Pancreas (tissue), 10 donors: ENCODE measurements around the gene IFT172. TPM values are rescaled to one million over a fixed set of nuclear protein-coding genes. Genes with fewer than 3 reads are reported as not detected.

Experiments used
- ATAC-seq, 4 donors: fragments of 200-7000 bp; cut with Tn5 transposase; one replicate each; pipeline versions ENCODE4 v1.8.0 to v1.9.1; 2020; ENCODE audit warnings: mild to moderate bottlenecking in 4 of 4, moderate library complexity in 4 of 4
- DNase-seq, 6 donors: peaks; one replicate each; pipeline ENCODE4 v3.0.0-alpha.2; 2020
- FAIRE-seq: peaks from 2 replicates; lab custom pipeline; 2012; peaks lifted over from hg19 to GRCh38; lab: Jason Lieb, UNC
- H3K27ac ChIP-seq, 4 donors: fragments of 200-600 bp; sonication (generic); 1 replicate in 3 of 4; 2 replicates in 1 of 4; pipeline versions ENCODE4 v1.5.0 to v1.8.0; 2020
- H3K27me3 ChIP-seq, 4 donors: fragments of 200-600 bp; one replicate each; pipeline ENCODE4 v1.8.0; 2021
- H3K36me3 ChIP-seq, 3 donors: fragments of 200-600 bp; sonication (generic) in 1 of 3; one replicate each; pipeline versions ENCODE4 v1.5.0 to v1.8.0; 2020 to 2021
- H3K4me1 ChIP-seq, 3 donors: fragments of 200-600 bp; one replicate each; pipeline ENCODE4 v1.8.0; 2021
- H3K4me3 ChIP-seq, 4 donors: fragments of 200-600 bp; sonication (generic) in 2 of 4; one replicate each; pipeline versions ENCODE4 v1.5.0 to v1.8.0; 2020 to 2021
- H3K9me3 ChIP-seq, 4 donors: fragments of 200-600 bp; one replicate each; pipeline ENCODE4 v1.8.0; 2021
- CTCF ChIP-seq, 4 donors: fragments of 200-600 bp; sonication (generic) in 3 of 4; IDR thresholded peaks; one replicate each; pipeline versions ENCODE4 v1.5.0 to v1.8.0; 2021; ENCODE audit warnings: antibody characterized with exemption in 4 of 4
- WGBS, 2 donors: extraction: QIAGEN DNeasy Blood & Tissue Kit; methylation state at CpG; one replicate each; pipeline ENCODE4 v1.1.7; 2013; 5-methylcytosine and 5-hydroxymethylcytosine counted together
- intact Hi-C, 3 donors: fragments of 100-400 bp; cut with DNase I; formaldehyde crosslinking; loops; one replicate each; pipeline versions ENCODE4 v1.11.1 to v1.14.2; 2022
- polyA plus RNA-seq, 2 donors: library from polyadenylated mRNA; stranded (reverse); fragments of 200-250 nt; gene quantifications; one replicate each; pipeline ENCODE4 v1.2.3, GENCODE V29; 2013
- total RNA-seq, 6 donors: library from RNA; stranded (reverse); fragmentation: NEBNext Ultra II Directional in 4 of 6; extraction: Animal tissue kit (Norgen Biotek cat#: 25700) in 4 of 6; gene quantifications; one replicate each; pipeline versions ENCODE4 v1.2.1 to v1.2.4, GENCODE V29; 2021 to 2023
- donor health status: healthy with polysubstance abuse.
- donor health status: DM: no; HTN: no; CAD: no; lungs with moderate emphysema.
- donor health status: DM: no; HTN: no; CAD: no.
- donor health status: control.
- donor health status: control.
- donor health status: Bipolar disorder and iron deficiency.
- donor health status: DM: yes; HTN: yes; CAD: no.
- donor health status: DM: no; HTN: no; CAD: no.
- donor health status: DM: no; HTN: no; CAD: no.
- donor health status: DM: yes; HTN: yes; CAD: no.

The IFT172 gene
- total and polyA plus RNA-seq, 8 donors, result 10.1 to 56.2 (median 16.2) TPM

GRCh38 chr2:27398962-27399361, 90.6 kb downstream of the IFT172 start:
- no peak for DNase-seq
- Histone ChIP-seq H3K27ac (no peak overlapping the region), H3K4me3 (no peak overlapping the region), H3K36me3 (no peaks in the 10 kb centered on the region), H3K27me3 (no peaks in the 10 kb centered on the region), H3K9me3 (no peaks in the 10 kb centered on the region), H3K4me1 (no peaks in the 10 kb centered on the region)
- 89 to 94% methylated on average over 5 of the region's 5 CpGs for WGBS, 2 donors
- no peak for FAIRE-seq
- no peak for ATAC-seq
- intact Hi-C loops, result no loop called here
- TF ChIP-seq CTCF (IDR thresholded peaks at IDR 0.05), result no peak

Other genes starting within 250 kb of the IFT172 start
- gene SLC30A3, start 226.7 kb downstream of the IFT172 start, total RNA-seq, result under 1 TPM in 1 of 6 donors, not detected in 5; 0.12 TPM
- gene SLC30A3, start 226.7 kb downstream of the IFT172 start, polyA plus RNA-seq, result under 1 TPM in 1 of 2 donors, not detected in 1; 0.15 TPM
- under 1 TPM in 1 of 6 donors, not detected in 5; 0.06 TPM for gene DNAJC5G, start 214.3 kb downstream of the IFT172 start, total RNA-seq
- gene DNAJC5G, start 214.3 kb downstream of the IFT172 start, polyA plus RNA-seq, result under 1 TPM in 1 of 2 donors, not detected in 1; 0.34 TPM
- gene TRIM54, start 207.3 kb downstream of the IFT172 start, total RNA-seq, result 1 to 10 TPM in 1 of 6 donors, under 1 TPM in 5; 0.08 to 1.1 (median 0.33) TPM
- gene TRIM54, start 207.3 kb downstream of the IFT172 start, polyA plus RNA-seq, result under 1 TPM; 0.27 to 0.31 TPM
- gene UCN, start 181.3 kb downstream of the IFT172 start, total RNA-seq, result 1 to 10 TPM in 1 of 6 donors, under 1 TPM in 5; 0.51 to 1.0 (median 0.76) TPM
- 1 to 10 TPM; 2.7 to 4.6 TPM for gene UCN, start 181.3 kb downstream of the IFT172 start, polyA plus RNA-seq
- gene MPV17, start 166.6 kb downstream of the IFT172 start, total RNA-seq, result 10 to 100 TPM; 24.8 to 38.0 (median 32.0) TPM
- gene MPV17, start 166.6 kb downstream of the IFT172 start, polyA plus RNA-seq, result 10 to 100 TPM; 57.3 to 71.8 TPM
- gene GTF3C2, start 133.0 kb downstream of the IFT172 start, total RNA-seq, result 10 to 100 TPM; 21.2 to 30.7 (median 26.7) TPM
- gene GTF3C2, start 133.0 kb downstream of the IFT172 start, polyA plus RNA-seq, result 10 to 100 TPM; 33.1 to 34.3 TPM
- gene EIF2B4, start 119.4 kb downstream of the IFT172 start, total RNA-seq, result 10 to 100 TPM; 24.1 to 34.7 (median 31.3) TPM
- 10 to 100 TPM; 69.9 to 98.1 TPM for gene EIF2B4, start 119.4 kb downstream of the IFT172 start, polyA plus RNA-seq
- gene SNX17, start 119.1 kb downstream of the IFT172 start, total RNA-seq, result 10 to 100 TPM; 34.3 to 48.6 (median 39.5) TPM
- 10 to 100 TPM; 38.8 to 60.2 TPM for gene SNX17, start 119.1 kb downstream of the IFT172 start, polyA plus RNA-seq
- 10 to 100 TPM in 1 of 6 donors, 1 to 10 TPM in 5; 3.7 to 10.4 (median 7.6) TPM for gene ZNF513, start 109.0 kb downstream of the IFT172 start, total RNA-seq
- 10 to 100 TPM; 30.1 to 34.4 TPM for gene ZNF513, start 109.0 kb downstream of the IFT172 start, polyA plus RNA-seq
- gene PPM1G, start 80.2 kb downstream of the IFT172 start, total RNA-seq, result 10 to 100 TPM; 23.6 to 37.8 (median 28.7) TPM
- gene PPM1G, start 80.2 kb downstream of the IFT172 start, polyA plus RNA-seq, result 10 to 100 TPM; 28.6 to 31.8 TPM
- gene NRBP1, start 61.1 kb downstream of the IFT172 start, total RNA-seq, result 10 to 100 TPM; 33.5 to 49.5 (median 38.0) TPM
- 10 to 100 TPM; 32.5 to 60.7 TPM for gene NRBP1, start 61.1 kb downstream of the IFT172 start, polyA plus RNA-seq
- 10 to 100 TPM; 21.6 to 36.5 (median 26.6) TPM for gene KRTCAP3, start 47.4 kb downstream of the IFT172 start, total RNA-seq
- 10 to 100 TPM; 29.5 to 33.0 TPM for gene KRTCAP3, start 47.4 kb downstream of the IFT172 start, polyA plus RNA-seq
- 10 to 100 TPM in 1 of 6 donors, 1 to 10 TPM in 5; 3.1 to 12.7 (median 6.4) TPM for gene FNDC4, start 5.5 kb upstream of the IFT172 start, total RNA-seq
- gene FNDC4, start 5.5 kb upstream of the IFT172 start, polyA plus RNA-seq, result 10 to 100 TPM in 1 of 2 donors, 1 to 10 TPM in 1; 8.5 to 11.8 TPM
- gene GCKR, start 7.1 kb upstream of the IFT172 start, total RNA-seq, result 1 to 10 TPM in 4 of 6 donors, under 1 TPM in 2; 0.56 to 3.2 (median 1.5) TPM
- 1 to 10 TPM; 1.5 to 4.0 TPM for gene GCKR, start 7.1 kb upstream of the IFT172 start, polyA plus RNA-seq
- gene ZNF512, start 93.3 kb upstream of the IFT172 start, total RNA-seq, result 10 to 100 TPM in 3 of 6 donors, 1 to 10 TPM in 3; 6.8 to 20.5 (median 10.0) TPM
- 10 to 100 TPM in 1 of 2 donors, 1 to 10 TPM in 1; 6.1 to 13.7 TPM for gene ZNF512, start 93.3 kb upstream of the IFT172 start, polyA plus RNA-seq
- gene CCDC121, start 139.3 kb upstream of the IFT172 start, total RNA-seq, result 1 to 10 TPM; 1.1 to 3.1 (median 1.8) TPM
- 1 to 10 TPM; 1.6 to 2.0 TPM for gene CCDC121, start 139.3 kb upstream of the IFT172 start, polyA plus RNA-seq
- 10 to 100 TPM in 5 of 6 donors, 1 to 10 TPM in 1; 8.2 to 17.0 (median 12.0) TPM for gene GPN1, start 139.3 kb upstream of the IFT172 start, total RNA-seq
- 10 to 100 TPM in 1 of 2 donors, 1 to 10 TPM in 1; 7.9 to 15.5 TPM for gene GPN1, start 139.3 kb upstream of the IFT172 start, polyA plus RNA-seq
- 10 to 100 TPM in 3 of 6 donors, 1 to 10 TPM in 3; 8.0 to 18.1 (median 9.9) TPM for gene SUPT7L, start 173.9 kb upstream of the IFT172 start, total RNA-seq
- 10 to 100 TPM; 22.5 to 32.4 TPM for gene SUPT7L, start 173.9 kb upstream of the IFT172 start, polyA plus RNA-seq
- 10 to 100 TPM in 1 of 6 donors, 1 to 10 TPM in 5; 5.1 to 12.1 (median 8.1) TPM for gene SLC4A1AP, start 174.1 kb upstream of the IFT172 start, total RNA-seq
- gene SLC4A1AP, start 174.1 kb upstream of the IFT172 start, polyA plus RNA-seq, result 10 to 100 TPM in 1 of 2 donors, 1 to 10 TPM in 1; 7.7 to 12.6 TPM